Sigmoid colon (tissue), 4 donors: ENCODE measurements around the gene PCDHGA11.

Source experiments
- POLR2AphosphoS5 ChIP-seq, 4 donors: sonication (generic); formaldehyde crosslinking; IDR thresholded peaks; one replicate each; pipeline ENCODE4 v1.6.1; 2017; ENCODE audit warnings: antibody characterized with exemption in 4 of 4
- TF ChIP-seq, protein P1 (sequence below), 4 experiments: fragments of 450-650 bp in 3 of 4; fragments of 200-600 bp in 1 of 4; IDR thresholded peaks; one replicate each; pipeline ENCODE4 v1.5.1; 2016 to 2019; ENCODE audit warnings: antibody characterized with exemption in 4 of 4, mild to moderate bottlenecking in 3 of 4, moderate library complexity in 2 of 4

DNA sequence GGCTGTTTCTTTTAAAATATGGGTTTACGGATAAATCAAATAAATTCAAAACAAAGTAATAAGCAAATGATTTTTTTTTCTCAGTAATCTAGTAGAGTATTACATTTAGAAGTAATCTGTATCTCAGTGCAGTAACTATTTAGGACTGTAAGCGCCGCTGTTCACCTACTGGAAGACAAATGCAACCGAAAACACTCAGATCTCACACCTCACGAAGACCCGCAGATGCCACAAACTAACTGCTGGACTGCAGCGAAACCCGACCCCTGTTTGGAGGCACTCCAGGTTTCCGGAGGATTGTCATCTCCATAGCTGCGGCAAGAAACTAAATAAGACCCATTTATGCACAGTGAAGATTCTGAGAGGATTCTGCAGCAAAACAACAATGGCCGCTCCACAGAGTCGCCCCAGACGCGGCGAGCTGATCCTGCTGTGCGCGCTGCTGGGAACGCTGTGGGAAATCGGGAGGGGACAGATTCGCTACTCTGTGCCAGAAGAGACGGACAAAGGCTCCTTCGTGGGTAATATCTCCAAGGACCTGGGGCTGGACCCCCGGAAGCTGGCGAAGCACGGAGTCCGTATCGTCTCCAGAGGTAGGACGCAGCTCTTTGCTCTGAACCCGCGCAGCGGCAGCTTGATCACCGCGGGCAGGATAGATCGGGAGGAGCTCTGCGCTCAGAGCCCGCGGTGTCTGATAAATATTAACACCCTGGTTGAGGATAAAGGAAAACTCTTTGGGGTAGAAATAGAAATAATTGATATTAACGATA, 28.2 kb upstream of the PCDHGA11 start, which contains the start of gene PCDHGA8:
- TF ChIP-seq, protein P1, sequence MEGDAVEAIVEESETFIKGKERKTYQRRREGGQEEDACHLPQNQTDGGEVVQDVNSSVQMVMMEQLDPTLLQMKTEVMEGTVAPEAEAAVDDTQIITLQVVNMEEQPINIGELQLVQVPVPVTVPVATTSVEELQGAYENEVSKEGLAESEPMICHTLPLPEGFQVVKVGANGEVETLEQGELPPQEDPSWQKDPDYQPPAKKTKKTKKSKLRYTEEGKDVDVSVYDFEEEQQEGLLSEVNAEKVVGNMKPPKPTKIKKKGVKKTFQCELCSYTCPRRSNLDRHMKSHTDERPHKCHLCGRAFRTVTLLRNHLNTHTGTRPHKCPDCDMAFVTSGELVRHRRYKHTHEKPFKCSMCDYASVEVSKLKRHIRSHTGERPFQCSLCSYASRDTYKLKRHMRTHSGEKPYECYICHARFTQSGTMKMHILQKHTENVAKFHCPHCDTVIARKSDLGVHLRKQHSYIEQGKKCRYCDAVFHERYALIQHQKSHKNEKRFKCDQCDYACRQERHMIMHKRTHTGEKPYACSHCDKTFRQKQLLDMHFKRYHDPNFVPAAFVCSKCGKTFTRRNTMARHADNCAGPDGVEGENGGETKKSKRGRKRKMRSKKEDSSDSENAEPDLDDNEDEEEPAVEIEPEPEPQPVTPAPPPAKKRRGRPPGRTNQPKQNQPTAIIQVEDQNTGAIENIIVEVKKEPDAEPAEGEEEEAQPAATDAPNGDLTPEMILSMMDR (IDR thresholded peaks at IDR 0.05): no peak
- TF ChIP-seq POLR2AphosphoS5 (IDR thresholded peaks at IDR 0.05): no peak
